Stomach (tissue), 9 donors: Measurements from ENCODE around the gene APRT. TPM values are rescaled to one million over a fixed set of nuclear protein-coding genes. Genes with fewer than 3 reads are reported as not detected.

ENCODE experiments used
- DNase-seq, 2 donors: peaks; one replicate each; pipeline versions ENCODE4 v3.0.0 to v3.0.0-alpha.2; 2013 to 2019
- H3K27ac ChIP-seq, 5 donors: fragments of 200-600 bp in 4 of 5; sonication (generic) in 4 of 5; one replicate each; pipeline ENCODE4 v1.5.1; 2013 to 2019; ENCODE audit warnings: mild to moderate bottlenecking in 1 of 5, moderate library complexity in 1 of 5
- H3K27me3 ChIP-seq, 3 donors: fragments of 200-600 bp; sonication (generic); one replicate each; pipeline ENCODE4 v1.5.1; 2017 to 2019; ENCODE audit warnings: mixed run types in 1 of 3
- H3K36me3 ChIP-seq, 4 donors: fragments of 200-600 bp; sonication (generic); 1 replicate in 3 of 4; 2 replicates in 1 of 4; pipeline ENCODE4 v1.5.1; 2016 to 2019
- H3K4me1 ChIP-seq, 4 donors: fragments of 200-600 bp; sonication (generic); one replicate each; pipeline ENCODE4 v1.5.1; 2016 to 2019
- H3K4me3 ChIP-seq, 4 donors: fragments of 200-600 bp; sonication (generic) in 3 of 4; one replicate each; pipeline ENCODE4 v1.5.1; 2016 to 2019; ENCODE audit warnings: mild to moderate bottlenecking in 1 of 4
- H3K9me3 ChIP-seq, 4 donors: fragments of 200-600 bp; sonication (generic); one replicate each; pipeline ENCODE4 v1.5.1; 2016 to 2019
- EP300 ChIP-seq: sonication (generic); formaldehyde crosslinking; IDR thresholded peaks from one replicate; pipeline ENCODE4 v1.6.1; 2017; ENCODE audit warnings: antibody characterized with exemption
- POLR2A ChIP-seq, 4 donors: fragments of 450-650 bp; IDR thresholded peaks; one replicate each; pipeline ENCODE4 v1.6.1; 2016; ENCODE audit warnings: antibody characterized with exemption in 4 of 4, control low read depth in 2 of 4, mild to moderate bottlenecking in 1 of 4, moderate library complexity in 1 of 4
- POLR2AphosphoS5 ChIP-seq, 3 donors: sonication (generic); formaldehyde crosslinking; IDR thresholded peaks; one replicate each; pipeline ENCODE4 v1.6.1; 2016; ENCODE audit warnings: antibody characterized with exemption in 3 of 3
- WGBS, 5 donors: extraction: QIAGEN DNeasy Blood & Tissue Kit in 3 of 5; methylation state at CpG; one replicate each; pipeline versions ENCODE4 v1.1.5 to v1.1.7; 2013 to 2018; 5-methylcytosine and 5-hydroxymethylcytosine counted together
- intact Hi-C: fragments of 100-400 bp; cut with DNase I; formaldehyde crosslinking; loops from one replicate; pipeline ENCODE4 v1.15.1; 2023; ENCODE audit warnings: low total_unique reads
- polyA plus RNA-seq, 3 donors: library from polyadenylated mRNA; stranded (reverse); fragments of 200-250 nt; gene quantifications; one replicate each; pipeline ENCODE4 v1.2.3, GENCODE V29; 2013
- total RNA-seq, 5 donors: library from RNA; depleted of rRNA; stranded (reverse); fragments of >200 nt; gene quantifications; one replicate each; pipeline versions ENCODE4 v1.1.0 to v1.2.3, GENCODE V29; 2014 to 2016
- TF ChIP-seq, protein P1 (sequence below), 7 experiments: fragments of 450-650 bp in 4 of 7; fragments of 200-600 bp in 3 of 7; sonication (generic) in 3 of 7; IDR thresholded peaks; one replicate each; pipeline ENCODE4 v1.5.1; 2016 to 2019; ENCODE audit warnings: antibody characterized with exemption in 7 of 7, control low read depth in 2 of 7, mild to moderate bottlenecking in 1 of 7
- donor health status: healthy with polysubstance abuse.
- donor health status: Bipolar disorder and iron deficiency.
- donor health status: healthy.

Gene APRT
- total and polyA plus RNA-seq, 8 donors, result 18.1 to 340 (median 232) TPM

DNA sequence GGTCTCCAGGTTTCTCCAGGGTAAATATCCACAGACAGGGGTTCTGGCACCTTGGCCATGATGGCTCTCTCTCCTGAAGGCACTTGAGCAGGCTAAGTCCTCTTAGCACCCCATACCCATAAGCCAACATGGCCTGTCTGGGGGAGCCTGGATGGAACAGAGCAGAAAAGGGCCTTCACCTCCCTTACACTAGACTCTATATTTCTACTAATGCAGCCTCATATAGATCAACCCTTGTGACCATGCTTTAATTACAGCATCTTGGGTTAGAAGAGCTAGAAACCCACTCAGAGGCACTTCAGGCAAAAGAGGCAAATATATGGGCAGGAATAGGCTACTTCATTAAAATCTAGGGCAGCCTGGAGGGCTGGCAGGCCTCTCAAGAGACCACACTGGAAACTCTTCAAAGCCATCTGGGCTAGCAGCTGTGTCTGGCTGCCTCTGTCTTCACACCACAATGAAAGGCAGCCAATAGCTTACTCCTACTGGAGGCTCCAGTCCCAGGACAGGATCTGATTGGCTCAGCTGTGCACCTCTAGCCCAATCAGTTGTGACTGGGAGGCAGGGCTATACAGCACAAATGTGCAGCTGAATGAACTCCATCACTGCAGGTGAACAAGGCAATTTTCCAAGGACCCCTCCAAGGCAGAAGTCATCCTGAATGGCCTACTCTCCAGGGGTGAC lies 12.8 kb downstream of the APRT start:
- Histone ChIP-seq H3K27me3 (peaks cover 0 to 13% (median 2%) of the 10 kb centered on the region in 3 donors), H3K36me3 (no peaks in the 10 kb centered on the region), H3K4me3 (no peak overlapping the region), H3K27ac (no peak overlapping the region), H3K9me3 (no peaks in the 10 kb centered on the region), H3K4me1 (peaks cover 2 to 23% (median 19%) of the 10 kb centered on the region in 4 donors)
- intact Hi-C loops, result no loop called here
- no peak for DNase-seq
- TF ChIP-seq, protein P1, sequence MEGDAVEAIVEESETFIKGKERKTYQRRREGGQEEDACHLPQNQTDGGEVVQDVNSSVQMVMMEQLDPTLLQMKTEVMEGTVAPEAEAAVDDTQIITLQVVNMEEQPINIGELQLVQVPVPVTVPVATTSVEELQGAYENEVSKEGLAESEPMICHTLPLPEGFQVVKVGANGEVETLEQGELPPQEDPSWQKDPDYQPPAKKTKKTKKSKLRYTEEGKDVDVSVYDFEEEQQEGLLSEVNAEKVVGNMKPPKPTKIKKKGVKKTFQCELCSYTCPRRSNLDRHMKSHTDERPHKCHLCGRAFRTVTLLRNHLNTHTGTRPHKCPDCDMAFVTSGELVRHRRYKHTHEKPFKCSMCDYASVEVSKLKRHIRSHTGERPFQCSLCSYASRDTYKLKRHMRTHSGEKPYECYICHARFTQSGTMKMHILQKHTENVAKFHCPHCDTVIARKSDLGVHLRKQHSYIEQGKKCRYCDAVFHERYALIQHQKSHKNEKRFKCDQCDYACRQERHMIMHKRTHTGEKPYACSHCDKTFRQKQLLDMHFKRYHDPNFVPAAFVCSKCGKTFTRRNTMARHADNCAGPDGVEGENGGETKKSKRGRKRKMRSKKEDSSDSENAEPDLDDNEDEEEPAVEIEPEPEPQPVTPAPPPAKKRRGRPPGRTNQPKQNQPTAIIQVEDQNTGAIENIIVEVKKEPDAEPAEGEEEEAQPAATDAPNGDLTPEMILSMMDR (IDR thresholded peaks at IDR 0.05), result no peak
- TF ChIP-seq POLR2AphosphoS5 (IDR thresholded peaks at IDR 0.05) (no peak), EP300 (no peak), POLR2A (IDR thresholded peaks at IDR 0.05) (no peak)

DNA sequence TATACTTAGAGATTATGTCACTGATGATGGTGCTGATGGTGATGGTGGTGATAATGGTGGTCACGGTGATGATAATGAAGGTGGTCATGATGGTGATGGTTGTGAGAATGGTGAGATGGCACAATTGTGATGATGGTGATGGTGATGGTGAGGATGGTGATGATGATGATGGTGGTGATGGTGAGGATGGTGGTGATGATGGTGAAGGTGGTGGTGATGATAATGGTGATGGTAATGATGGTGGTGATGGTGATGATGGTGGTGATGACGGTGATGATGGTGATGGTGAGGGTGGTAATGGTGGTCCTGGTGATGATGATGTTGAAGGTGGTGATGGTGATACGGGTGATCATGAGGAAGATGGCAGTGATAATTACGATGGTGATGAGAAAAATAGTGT lies 13.7 kb downstream of the APRT start:
- Histone ChIP-seq H3K4me1 (peaks cover 0 to 30% (median 14%) of the 10 kb centered on the region in 4 donors), H3K4me3 (no peak overlapping the region), H3K27me3 (peaks cover 0 to 21% (median 9%) of the 10 kb centered on the region in 3 donors), H3K36me3 (no peaks in the 10 kb centered on the region), H3K9me3 (no peaks in the 10 kb centered on the region), H3K27ac (no peak overlapping the region)
- intact Hi-C loops, result no loop called here
- no peak for TF ChIP-seq EP300
- TF ChIP-seq POLR2A (IDR thresholded peaks at IDR 0.05), result no peak
- TF ChIP-seq, protein P1 (IDR thresholded peaks at IDR 0.05), result no peak
- TF ChIP-seq POLR2AphosphoS5 (IDR thresholded peaks at IDR 0.05), result no peak
- no peak for DNase-seq
- WGBS, 5 donors, result 83 to 96% (median 92%) methylated on average over 4 of the region's 4 CpGs

DNA sequence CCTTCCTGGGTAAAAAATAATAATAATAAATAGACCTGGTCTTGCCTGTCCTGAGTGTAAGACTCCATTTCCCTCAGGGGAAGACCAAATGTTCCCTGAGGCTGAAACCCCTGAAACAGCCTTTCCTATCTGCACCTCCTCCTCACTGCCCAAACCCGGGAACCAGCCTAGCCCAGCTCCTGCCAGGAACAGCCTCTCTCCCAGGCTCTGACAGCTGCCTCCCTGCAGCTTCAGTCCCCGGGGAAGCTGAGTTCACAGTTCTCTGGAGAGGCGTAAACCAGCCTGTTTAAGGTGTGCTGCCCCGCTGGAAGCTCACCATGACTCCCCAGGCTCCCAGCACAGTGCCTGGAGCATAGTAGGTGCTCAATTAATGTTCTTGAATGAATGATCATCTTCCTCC lies 15.4 kb downstream of the APRT start:
- 20 to 77% (median 74%) methylated on average over 1 to 4 of the region's 4 CpGs for WGBS, 5 donors
- TF ChIP-seq POLR2AphosphoS5 (IDR thresholded peaks at IDR 0.05) (no peak), EP300 (no peak), POLR2A (IDR thresholded peaks at IDR 0.05) (no peak)
- TF ChIP-seq, protein P1 (IDR thresholded peaks at IDR 0.05), result no peak
- intact Hi-C loops, result no loop called here

DNA sequence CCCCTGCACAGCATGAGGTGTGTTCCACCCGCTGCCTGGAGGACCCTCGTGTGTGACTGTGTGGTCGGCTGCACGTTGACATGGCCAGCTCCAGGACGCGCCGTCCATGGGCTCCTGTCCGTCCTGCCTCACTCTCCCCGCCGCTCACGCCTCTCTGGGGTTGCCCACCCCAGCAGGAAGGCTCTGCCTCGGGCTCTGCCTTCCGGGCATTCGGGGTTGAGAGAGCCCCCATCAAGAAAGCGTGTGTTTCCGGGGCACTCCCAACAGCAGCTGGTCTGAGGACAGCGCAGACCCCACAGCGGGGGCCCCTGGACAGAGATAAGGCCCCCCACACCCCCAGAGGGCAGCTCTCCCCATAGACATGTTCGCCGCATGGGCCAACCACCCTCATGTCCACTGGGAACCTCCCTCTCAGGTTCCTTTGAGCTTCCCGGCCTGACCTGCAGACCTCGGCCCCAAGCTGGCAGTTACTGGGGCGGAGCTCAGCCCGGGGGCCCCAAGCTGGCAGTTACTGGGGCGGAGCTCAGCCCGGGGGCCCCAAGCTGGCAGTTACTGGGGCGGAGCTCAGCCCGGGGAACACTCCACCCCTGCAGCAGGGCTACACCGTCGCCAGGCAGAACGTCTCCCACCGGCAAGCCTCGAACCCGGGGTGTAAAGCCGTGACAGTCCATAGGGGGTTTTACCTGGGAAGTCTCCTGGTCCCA lies 18.3 kb downstream of the APRT start:
- intact Hi-C loops, result no loop called here
- Histone ChIP-seq H3K4me3 (no peak overlapping the region), H3K27me3 (peaks cover 0 to 51% (median 25%) of the 10 kb centered on the region in 3 donors), H3K9me3 (no peaks in the 10 kb centered on the region), H3K36me3 (no peaks in the 10 kb centered on the region), H3K4me1 (peaks cover 0 to 47% (median 8%) of the 10 kb centered on the region in 4 donors), H3K27ac (no peak overlapping the region)
- DNase-seq, result no peak
- TF ChIP-seq POLR2AphosphoS5 (IDR thresholded peaks at IDR 0.05), result no peak
- TF ChIP-seq POLR2A (IDR thresholded peaks at IDR 0.05), result no peak
- TF ChIP-seq EP300, result no peak
- TF ChIP-seq, protein P1 (IDR thresholded peaks at IDR 0.05), result no peak
- WGBS, 5 donors, result 41 to 49% (median 46%) methylated on average over 31 to 35 of the region's 35 CpGs

More for the DNA sequence above, 15.4 kb downstream of the APRT start:
- Histone ChIP-seq H3K9me3 (no peaks in the 10 kb centered on the region), H3K4me3 (no peak overlapping the region), H3K4me1 (peaks cover 0 to 30% (median 3%) of the 10 kb centered on the region in 4 donors), H3K27me3 (peaks cover 0 to 39% (median 25%) of the 10 kb centered on the region in 3 donors), H3K36me3 (no peaks in the 10 kb centered on the region), H3K27ac (no peak overlapping the region)
- no peak for DNase-seq
